Measurements from ENCODE around the gene TP63.
"Not testable (repeated sequence)": the region's sequence is repeated elsewhere in the genome, so short reads cannot be mapped to it uniquely, and the experiment has no call there.

TP63 gene

DNA sequence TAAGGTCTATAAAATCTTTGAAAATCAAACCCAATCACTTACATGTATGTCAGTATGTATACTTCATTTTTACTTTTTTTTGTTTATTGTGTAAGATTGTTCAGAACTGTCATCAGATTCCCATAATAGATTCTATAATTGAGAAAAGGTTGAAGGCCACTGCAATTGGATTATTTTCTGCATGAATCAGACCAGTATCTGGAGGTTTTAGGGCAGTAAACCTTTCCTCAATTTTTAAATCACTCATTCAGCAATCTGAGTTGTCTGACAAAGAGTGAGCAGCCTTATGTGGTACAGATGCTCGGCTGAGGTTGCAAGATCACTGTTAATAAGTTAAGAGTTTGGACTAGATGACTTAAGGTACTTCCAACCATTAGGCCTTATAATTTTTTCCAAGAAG is 96.0 kb downstream of the TP63 start:
- no peak for DNase-seq (ENCODE audit: low spot score)

DNA sequence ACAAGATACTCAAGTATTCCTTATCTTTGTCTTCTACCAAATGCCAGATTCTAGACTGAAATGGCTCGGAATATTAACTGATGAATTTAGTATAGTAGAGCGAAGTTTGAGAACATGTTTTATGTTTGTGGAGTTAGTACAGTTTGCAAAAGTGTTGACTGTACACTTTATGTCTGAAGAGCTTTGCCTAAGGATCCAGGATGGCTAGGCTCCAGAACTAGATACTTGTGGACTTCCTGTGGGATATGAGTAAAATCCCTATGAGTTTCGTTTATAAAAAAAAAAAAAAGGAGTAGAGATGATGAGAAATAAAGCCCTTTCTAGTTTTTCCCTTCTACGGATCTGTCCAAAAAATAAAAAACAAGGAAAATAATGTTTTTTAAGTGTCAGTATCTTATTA is 96.7 kb downstream of the TP63 start:
- peak; percentile 38 for DNase-seq (ENCODE audit: low spot score)

DNA sequence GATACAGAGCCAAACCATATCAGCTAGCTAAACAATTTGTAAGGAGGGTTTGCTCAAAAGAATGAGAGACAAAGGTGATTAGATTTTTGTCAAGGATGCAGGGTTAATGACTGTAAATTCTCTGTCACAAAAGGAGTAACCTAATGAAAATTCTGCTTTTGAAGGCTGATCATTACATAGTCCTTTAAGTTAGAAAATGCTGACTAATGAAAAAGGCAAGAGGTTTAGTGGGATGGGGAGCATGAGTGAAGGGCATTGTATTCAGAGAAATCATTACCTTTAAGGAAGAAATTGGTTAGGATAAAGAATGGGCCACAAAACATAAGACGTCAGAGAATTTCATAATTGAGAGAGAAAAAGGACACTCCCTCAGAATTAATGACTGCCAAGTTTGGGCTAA is 97.7 kb downstream of the TP63 start:
- no peak for DNase-seq (ENCODE audit: low spot score)

DNA sequence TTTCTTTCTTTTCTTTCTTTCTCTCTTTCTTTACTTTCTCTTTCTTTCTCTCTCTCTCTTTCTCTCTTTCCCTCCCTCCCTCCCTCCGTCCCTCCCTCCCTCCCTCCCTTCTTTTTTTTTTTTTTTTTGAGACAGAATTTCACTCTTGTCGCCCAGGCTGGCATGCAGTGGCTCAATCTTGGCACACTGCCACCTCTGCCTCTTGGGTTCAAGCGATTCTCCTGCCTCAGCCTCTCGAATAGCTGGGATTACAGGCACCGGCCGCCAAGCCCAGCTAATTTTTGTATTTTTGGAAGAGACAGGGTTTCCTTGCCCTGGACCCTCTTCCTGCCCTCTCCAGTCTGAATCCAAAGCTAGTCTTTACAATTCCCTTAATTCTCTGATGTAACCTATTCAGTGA is 102.9 kb downstream of the TP63 start:
- DNase-seq (ENCODE audit: low spot score), result no peak

DNA sequence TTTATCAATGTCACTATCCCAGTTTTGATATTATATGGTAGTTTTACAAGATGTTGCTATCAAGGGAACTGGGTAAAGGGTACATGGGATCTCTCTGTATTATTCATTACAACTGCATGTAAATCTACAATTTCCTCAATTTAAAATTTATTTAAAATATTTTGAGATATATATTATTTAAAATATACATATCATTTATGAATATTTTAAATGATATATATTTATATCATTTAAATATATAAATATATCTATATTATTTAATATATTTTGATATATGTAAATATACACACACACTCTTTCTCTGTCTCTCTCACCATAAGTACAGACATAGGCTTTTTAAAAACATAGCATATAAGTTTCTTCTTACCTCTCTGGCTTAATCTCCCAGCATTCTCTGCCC is 104.7 kb downstream of the TP63 start:
- no peak for DNase-seq (ENCODE audit: low spot score)

DNA sequence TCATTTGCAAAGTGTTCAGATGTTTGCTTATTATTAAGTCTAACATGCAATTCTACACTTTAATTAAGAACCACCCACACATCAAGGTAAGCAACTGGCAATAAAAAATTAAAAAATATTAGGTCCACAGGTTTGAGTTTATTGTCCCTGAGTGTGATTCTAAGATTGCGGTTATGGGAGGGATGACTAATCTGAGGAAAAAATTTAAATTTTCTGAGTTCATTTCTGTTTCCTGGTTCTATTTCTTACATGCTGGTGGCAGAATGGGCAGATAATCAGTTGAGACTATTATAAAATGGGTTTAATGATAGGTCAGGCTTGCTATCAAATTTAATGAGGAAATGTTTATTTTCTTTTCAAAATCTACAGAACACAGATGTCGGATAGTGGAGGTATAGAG is 105.9 kb downstream of the TP63 start:
- no peak for DNase-seq (ENCODE audit: low spot score)

DNA sequence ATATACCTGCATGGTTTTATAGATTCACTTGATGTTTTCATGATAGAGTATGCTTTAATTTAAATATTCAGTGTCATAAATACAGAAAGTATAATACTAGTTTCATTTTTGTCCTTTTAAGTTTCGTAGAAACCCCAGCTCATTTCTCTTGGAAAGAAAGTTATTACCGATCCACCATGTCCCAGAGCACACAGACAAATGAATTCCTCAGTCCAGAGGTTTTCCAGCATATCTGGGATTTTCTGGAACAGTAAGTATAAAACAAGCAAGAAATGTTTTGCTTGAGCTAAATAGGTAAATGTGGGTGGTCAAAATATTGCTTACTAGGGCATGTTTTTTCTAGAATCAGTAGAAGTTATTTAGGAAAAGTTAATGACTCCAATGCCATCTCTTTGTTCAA is 106.4 kb downstream of the TP63 start:
- DNase-seq (ENCODE audit: low spot score), result no peak

DNA sequence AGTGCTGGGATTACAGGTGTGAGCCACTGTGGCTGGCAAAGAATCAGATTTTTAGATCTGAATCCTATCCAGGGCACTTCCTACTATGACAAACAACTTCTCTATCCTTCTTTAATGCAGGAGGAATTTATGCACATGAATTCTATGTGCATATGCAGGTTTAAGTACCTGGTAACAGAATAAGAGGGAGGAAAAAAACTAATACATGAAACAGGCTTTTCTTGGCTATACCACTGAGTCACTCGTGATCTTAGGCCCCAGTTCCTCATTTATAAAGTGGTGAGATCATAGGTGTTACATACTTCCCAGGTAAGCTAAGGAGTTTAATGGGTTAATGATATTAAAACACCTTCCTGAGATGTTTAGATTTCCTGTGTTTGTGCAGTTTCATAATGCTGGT is 108.2 kb downstream of the TP63 start:
- DNase-seq (ENCODE audit: low spot score), result no peak

DNA sequence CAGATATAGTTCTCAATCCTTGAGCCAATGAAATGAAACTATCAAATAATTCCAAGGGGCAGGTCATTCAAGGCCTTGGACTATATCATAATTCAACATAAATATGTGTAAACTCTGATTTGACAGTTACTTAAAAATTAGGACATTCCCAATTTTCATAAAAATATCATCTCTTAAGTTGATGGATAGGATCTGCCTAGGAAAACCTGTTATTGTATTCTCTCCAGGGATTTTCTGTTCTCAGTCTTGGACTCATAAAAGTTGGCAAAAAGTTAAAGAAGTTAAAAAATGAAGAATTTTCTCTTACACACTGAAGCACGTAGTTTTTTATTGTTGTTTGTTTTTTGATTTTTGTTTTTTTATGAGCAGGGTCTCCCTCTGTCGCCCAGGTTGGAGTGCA is 109.0 kb downstream of the TP63 start:
- no peak for DNase-seq (ENCODE audit: low spot score)

DNA sequence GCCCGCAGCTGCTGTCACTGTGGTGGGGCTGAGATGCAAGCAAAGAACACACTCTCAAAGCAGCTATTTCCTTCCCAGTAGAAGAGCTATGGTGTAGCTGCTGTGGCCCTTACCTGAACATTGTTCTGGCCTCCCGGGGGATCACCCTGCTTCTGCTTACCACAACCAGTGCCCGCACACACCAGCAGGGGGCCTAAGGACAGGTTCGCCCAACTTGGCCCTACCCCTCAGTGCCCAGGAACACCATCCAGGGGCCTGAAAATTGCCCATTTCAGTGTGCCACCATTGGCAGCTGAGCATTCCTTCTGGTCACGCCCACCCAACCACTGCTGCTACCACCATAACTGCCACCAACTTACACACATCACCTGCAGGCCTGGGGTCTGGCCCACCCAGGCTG is 113.0 kb downstream of the TP63 start:
- no peak for DNase-seq (ENCODE audit: low spot score)

DNA sequence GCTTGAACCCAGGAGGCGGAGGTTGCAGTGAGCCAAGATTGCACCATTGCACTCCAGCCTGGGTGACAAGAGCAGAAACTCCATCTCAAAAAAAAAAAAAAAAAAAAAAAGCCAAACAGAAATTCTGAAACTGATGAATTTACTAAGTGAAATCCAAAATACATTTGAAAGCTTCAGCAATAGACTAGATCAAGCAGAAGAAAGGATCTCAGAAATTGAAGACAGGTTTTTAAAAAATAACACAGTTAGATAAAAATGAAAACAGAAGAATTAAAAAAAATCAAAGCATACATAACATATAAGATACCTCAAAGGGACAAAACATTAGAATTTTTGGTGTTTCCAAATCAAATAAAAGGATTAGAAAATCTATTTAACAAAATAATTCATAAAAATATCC is 114.4 kb downstream of the TP63 start:
- no peak for DNase-seq (ENCODE audit: low spot score)

DNA sequence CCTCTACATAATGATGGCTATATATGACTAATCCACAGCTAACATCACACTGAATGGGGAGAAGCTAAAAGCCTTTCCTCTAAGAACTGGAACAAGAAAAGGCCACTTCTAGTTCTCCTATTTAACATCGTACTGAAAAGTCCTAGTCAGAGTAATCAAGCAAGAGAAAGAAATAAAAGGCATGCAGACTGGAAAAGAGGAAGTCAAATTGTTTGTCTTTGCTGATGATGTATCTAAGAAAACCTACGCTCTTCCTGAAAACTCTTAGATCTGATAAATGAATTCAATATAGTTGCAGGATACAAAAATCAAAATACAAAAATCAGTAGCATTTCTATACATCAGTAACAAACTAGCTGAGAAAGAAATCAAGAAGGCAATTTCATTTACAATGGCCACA is 116.9 kb downstream of the TP63 start:
- DNase-seq (ENCODE audit: low spot score), result no peak

DNA sequence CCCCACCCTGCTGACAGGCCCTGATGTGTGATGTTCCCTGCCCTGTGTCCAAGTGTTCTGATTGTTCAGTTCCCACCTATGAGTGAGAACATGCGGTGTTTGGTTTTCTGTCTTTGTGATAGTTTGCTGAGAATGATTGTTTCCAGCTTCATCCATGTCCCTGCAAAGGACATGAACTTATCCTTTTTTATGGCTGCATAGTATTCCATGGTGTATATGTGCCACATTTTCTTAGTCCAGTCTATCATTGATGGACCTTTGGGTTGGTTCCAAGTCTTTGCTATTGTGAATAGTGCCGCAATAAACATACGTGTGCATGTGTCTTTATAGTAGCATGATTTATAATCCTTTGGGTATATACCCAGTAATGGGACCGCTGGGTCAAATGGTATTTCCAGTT is 119.8 kb downstream of the TP63 start:
- DNase-seq (ENCODE audit: low spot score), result not testable (repeated sequence)

DNA sequence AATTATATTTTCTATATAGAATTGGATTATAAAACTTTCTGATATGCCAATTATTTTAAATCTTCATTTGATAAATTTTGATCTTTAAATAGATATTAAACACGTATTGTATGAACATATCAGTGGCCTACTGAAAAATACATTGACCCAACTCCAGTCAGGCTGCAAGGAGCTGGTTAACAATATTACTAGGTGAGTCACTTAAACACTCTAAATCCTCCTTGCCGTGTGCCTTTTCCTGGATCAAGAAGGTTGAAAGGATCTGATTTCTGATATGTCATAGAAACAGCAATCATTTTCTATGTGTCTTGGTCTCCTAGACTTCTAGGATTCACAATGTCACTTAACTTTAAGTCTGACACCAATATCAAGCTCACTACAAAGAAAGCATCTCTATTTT is 123.2 kb downstream of the TP63 start:
- DNase-seq (ENCODE audit: low spot score), result no peak

DNA sequence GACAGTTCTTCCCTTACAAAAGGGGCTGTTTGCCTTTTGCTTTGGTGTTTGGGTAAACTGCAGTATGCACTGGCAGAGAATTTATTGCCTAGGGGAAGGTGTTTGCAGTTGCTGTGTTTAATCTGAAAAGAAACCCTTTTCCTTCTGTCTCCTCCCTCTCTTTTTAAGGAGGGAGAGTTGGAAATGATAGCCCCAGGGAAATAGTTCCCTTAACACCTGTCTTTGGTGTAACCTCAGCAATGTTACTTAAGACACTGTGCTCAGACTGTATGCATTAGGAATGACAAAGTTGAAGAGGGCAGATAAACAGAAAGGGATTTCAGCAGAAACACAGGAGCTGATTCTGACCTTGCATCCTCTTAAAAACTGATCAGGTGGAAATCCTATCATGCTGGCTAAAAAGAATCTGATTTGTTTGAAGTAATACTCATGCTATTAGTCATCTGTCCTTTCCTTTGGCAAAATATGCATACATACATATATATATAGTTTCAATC is 125.4 kb downstream of the TP63 start:
- DNase-seq (ENCODE audit: low spot score), result no peak

DNA sequence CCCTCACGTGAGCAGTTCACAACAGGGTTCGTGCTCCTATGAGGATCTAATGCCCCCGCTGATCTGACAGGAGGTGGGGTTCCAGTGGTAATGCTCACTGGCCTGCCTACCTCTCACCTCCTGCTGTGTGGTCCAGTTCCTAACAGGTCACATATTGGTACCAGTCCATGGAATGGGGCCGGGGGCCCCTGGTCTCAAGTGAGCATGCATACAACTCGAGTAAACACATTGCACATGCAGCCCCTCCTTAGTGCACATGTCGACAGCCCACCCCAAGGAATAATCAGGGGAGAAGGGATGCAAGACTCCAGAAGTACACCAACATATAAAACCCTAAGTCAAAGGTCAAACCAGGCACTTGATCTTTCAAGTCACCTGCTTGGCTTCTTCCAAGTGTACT is 127.0 kb downstream of the TP63 start:
- DNase-seq (ENCODE audit: low spot score), result no peak

DNA sequence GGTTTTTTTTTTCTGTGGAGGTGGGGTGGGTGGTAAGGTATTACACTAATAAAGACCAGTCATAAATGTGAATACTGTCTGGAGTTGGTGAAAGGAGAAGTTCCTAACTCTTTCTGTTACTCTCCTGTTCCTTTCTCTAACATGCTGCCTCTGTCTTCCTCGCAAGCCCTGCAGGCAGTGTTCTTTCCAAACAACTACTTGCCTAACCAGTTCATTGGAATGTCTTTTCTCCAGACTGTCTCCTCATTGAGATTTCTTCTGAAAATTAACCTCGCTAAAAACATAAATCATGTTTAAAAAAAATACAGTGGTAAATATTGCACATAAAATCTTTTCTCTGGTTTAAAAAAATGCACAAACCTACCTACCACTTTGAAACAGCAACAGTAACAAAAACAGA is 135.2 kb downstream of the TP63 start:
- DNase-seq (ENCODE audit: low spot score), result no peak

DNA sequence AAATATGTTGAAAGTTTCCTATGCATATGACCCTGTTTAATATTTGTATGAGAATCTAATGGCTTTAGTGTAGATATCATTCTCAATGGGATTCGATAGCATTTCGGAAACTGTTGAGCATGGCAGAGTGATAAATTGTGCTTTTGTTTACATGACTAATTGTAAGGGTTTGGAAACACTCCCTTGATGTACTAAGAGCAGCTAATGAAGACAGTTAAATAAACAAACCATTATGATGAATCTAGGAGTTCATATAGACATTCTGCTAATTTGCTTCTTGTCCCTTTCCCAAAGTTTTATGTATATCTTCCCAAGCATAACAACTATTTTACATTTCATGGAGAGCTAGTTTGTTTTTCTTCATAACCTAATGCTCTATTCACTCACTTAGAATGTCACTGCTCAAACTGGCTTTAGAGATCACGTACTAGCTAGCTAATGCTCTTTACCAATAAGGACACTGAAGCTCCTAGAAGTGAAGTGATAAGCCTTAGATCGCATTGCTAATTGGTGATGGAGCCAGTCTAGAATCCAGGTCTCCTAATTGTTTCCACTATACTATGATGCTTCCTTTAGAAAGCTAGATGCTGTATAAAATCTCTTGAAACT is 140.8 kb downstream of the TP63 start:
- no peak for DNase-seq (ENCODE audit: low spot score)

DNA sequence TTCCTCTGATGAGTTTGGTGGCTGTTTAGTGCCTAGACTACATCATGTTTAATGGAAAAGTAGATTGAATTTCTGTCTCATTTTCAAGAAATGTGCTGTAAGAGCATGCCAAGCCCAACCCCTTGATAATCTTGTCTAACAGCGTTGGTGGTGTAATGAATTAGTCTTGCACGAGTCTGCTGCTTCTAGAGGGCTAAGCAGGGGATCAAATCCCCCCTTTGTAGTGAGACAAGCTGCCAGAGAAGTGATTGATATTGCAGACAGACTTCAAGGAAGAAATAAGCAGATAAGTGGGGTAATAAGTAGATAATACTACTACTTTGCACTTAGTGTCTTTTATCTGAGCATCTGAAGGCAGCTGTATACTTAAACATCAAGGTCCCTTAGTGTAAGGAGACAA is 141.4 kb downstream of the TP63 start:
- peak; percentile 5 for DNase-seq (ENCODE audit: low spot score)

DNA sequence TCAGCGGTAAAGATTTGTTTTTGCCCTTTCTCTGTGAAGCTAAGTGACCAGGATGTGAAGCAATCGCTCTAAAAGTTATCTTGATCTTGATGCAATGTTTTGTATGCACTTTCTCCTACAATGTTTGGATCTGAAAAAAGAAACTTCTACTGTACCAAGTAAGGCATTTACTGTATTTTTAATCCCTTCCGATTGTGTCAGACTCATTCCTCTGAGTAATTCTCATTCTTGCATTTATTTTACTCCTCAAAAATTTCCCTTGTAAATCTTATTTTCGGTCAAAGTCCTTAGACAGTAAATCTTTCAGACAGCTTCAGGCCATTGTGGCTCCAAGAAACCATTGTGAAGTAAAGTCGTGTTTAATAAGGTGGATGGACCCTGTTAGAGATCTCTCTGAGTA is 141.9 kb downstream of the TP63 start:
- peak; percentile 38 for DNase-seq (ENCODE audit: low spot score)

DNA sequence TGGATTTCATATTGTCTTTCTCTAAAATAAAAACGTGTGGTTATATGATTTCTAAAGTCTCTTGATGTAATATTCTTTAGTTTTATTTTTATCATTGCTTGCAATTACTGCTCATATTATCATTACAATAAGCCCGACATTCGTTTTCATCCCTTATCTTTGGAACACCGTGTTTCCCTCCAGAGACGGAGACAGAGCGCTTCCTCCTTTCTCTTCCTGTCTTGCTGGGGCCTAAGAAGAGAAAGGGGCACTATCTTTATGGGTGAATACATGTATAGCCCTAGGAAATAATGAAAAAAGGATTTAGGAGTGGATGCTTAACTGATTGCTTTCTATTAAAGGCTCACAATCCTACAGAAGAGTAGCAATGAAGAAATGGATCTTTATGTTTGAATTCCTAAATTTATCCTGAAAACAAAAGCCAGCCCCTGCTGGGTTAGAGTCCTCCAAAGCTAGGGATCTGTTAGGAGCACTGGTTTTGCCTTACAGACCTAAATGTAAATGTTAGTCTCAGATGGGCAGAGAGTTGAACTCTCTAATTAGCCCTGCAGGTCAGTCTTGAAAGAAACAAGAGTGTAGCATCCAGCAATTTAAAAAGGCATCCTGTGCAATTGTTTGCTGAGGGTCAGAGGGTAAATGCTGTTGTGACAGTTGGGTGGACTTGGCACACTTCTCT is 145.1 kb downstream of the TP63 start:
- no peak for DNase-seq (ENCODE audit: low spot score)

DNA sequence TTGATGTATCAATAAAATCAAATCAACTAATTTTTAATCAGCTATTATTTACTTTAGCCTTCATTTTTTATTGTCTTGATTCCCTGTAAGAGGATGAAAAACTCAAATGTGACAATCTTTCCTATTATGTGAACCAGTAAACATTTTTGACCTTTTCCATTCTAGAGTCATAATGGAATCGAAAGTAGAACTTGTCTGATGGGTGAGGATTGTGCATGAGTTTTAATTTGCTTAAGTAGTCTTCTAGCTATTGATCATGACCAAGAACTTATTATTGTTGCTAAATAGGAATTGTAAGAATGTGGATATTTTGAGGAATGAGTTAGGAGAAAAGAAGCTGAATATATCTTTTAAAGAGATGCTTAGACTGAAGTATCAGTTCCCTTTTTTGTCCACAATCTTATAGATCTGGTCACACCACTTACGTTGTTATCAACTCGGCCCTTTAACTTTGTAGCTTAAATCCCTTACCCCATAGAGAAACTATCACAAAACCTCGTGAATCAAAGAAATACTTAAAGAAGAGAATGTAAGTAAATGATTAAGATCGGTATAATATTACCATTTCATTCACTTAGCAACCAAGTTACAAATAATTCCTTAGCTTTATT is 147.3 kb downstream of the TP63 start:
- no peak for DNase-seq (ENCODE audit: low spot score)

DNA sequence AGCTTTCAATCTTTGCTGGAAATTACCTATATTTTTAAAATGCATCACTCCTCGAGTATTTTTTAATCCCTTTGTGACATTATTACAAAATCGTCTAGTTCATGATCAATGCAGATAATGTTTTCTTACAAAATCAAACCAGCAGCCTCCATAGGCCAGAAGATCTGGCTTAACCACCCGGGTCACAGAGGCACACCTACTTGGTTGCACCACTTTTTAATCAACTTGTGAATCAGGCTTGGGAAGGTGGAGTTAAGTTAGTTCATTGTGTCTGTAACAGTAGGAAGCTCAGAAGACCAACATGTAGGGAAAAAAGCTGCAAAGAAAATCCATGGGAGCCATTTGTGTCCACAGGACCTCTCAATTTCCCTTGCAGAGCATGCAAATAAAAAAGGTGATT is 148.0 kb downstream of the TP63 start:
- DNase-seq (ENCODE audit: low spot score), result no peak
